ENCODE measurements around the gene PGM5. TPM values are rescaled to one million over a fixed set of nuclear protein-coding genes. Genes with fewer than 3 reads are reported as not detected.

PGM5 gene
- total RNA-seq, 2 experiments from 2014 or later, result not detected

- Histone ChIP-seq H3K9me2 (ENCODE audit: insufficient read depth, low read length) (no peaks in the 10 kb centered on the region), H3K27ac (ENCODE audit: low read depth, low read length, poor library complexity, severe bottlenecking) (no peak overlapping the region), H3K9me3 (ENCODE audit: low read length) (no peaks in the 10 kb centered on the region), H4K20me1 (ENCODE audit: insufficient read depth, low read length) (no peaks in the 10 kb centered on the region), H3K4me3 (ENCODE audit: low read depth, low read length, poor library complexity, severe bottlenecking) (no peak overlapping the region), H3K36me3 (ENCODE audit: insufficient read depth, low read length) (no peaks in the 10 kb centered on the region), H2AFZ (ENCODE audit: low read length) (no peak overlapping the region), H3K4me2 (ENCODE audit: low read length) (no peak overlapping the region), H3K4me1 (ENCODE audit: insufficient read depth, low read length, poor library complexity, severe bottlenecking) (no peaks in the 10 kb centered on the region), H3K79me2 (ENCODE audit: insufficient read depth, low read depth, low read length) (no peaks in the 10 kb centered on the region)
- intact Hi-C loops (cut with micrococcal nuclease; ENCODE audit: unreplicated experiment), result loop anchor here (5.0 to 10.0 kb wide), 2 partner anchors 55 to 92 kb away; no protein-coding TSS in a partner anchor
- ChIA-PET POLR2A (interaction anchor here (0.6 to 1.5 kb wide), 4 partner anchors 9 to 674 kb away, joined by 3 read pairs; no protein-coding TSS in a partner anchor), CTCF (ENCODE audit: unreplicated experiment) (no interaction called here)
- no TSS peak for BruUV-seq (replicated peaks)
- TF ChIP-seq EZH2phosphoT487 (IDR thresholded peaks at IDR 0.05; ENCODE audit: borderline replicate concordance, low read depth, low read length) (no peak), CTCF (conservative IDR thresholded peaks at IDR 0.05; ENCODE audit: low read length) (no peak)
- no peak for DNase-seq (ENCODE audit: low spot score)
These were observed 153.3 kb downstream of the PGM5 start for GRCh38 chr9:68509689-68510088.

- no peaks in the 10 kb centered on the region for H3K79me2 ChIP-seq (ENCODE audit: insufficient read depth, low read depth, low read length)
- no peaks in the 10 kb centered on the region for H3K36me3 ChIP-seq (ENCODE audit: insufficient read depth, low read length)
- CTCF ChIA-PET (ENCODE audit: unreplicated experiment), result no interaction called here
- no peaks in the 10 kb centered on the region for H3K4me1 ChIP-seq (ENCODE audit: insufficient read depth, low read length, poor library complexity, severe bottlenecking)
- DNase-seq (ENCODE audit: low spot score), result no peak
- no peaks in the 10 kb centered on the region for H3K9me2 ChIP-seq (ENCODE audit: insufficient read depth, low read length)
- POLR2A ChIA-PET, result no interaction called here
- TF ChIP-seq CTCF (conservative IDR thresholded peaks at IDR 0.05; ENCODE audit: low read length), result no peak
- TF ChIP-seq EZH2phosphoT487 (IDR thresholded peaks at IDR 0.05; ENCODE audit: borderline replicate concordance, low read depth, low read length), result no peak
- 0 out of 2 replicates have a peak, but pooled peaks cover 3% of the 10 kb centered on the region for H3K9me3 ChIP-seq (ENCODE audit: low read length)
- no peak overlapping the region for H3K27ac ChIP-seq (ENCODE audit: low read depth, low read length, poor library complexity, severe bottlenecking)
- no peak overlapping the region for H2AFZ ChIP-seq (ENCODE audit: low read length)
- H4K20me1 ChIP-seq (ENCODE audit: insufficient read depth, low read length), result no peaks in the 10 kb centered on the region
- no peak overlapping the region for H3K4me3 ChIP-seq (ENCODE audit: low read depth, low read length, poor library complexity, severe bottlenecking)
- intact Hi-C loops (cut with micrococcal nuclease; ENCODE audit: unreplicated experiment), result no loop called here
- no peak overlapping the region for H3K4me2 ChIP-seq (ENCODE audit: low read length)
- no TSS peak for BruUV-seq (replicated peaks)
These were observed 157.0 kb downstream of the PGM5 start for GRCh38 chr9:68513385-68513784.

GRCh38 chr9:68513981-68514380 lies 157.6 kb downstream of the PGM5 start:
- Histone ChIP-seq H3K4me2 (ENCODE audit: low read length) (no peak overlapping the region), H3K9me3 (ENCODE audit: low read length) (0 out of 2 replicates have a peak, but pooled peaks cover 9% of the 10 kb centered on the region), H3K9me2 (ENCODE audit: insufficient read depth, low read length) (no peaks in the 10 kb centered on the region), H3K4me1 (ENCODE audit: insufficient read depth, low read length, poor library complexity, severe bottlenecking) (no peaks in the 10 kb centered on the region), H3K79me2 (ENCODE audit: insufficient read depth, low read depth, low read length) (no peaks in the 10 kb centered on the region), H4K20me1 (ENCODE audit: insufficient read depth, low read length) (no peaks in the 10 kb centered on the region), H3K36me3 (ENCODE audit: insufficient read depth, low read length) (no peaks in the 10 kb centered on the region), H3K27ac (ENCODE audit: low read depth, low read length, poor library complexity, severe bottlenecking) (no peak overlapping the region), H2AFZ (ENCODE audit: low read length) (no peak overlapping the region), H3K4me3 (ENCODE audit: low read depth, low read length, poor library complexity, severe bottlenecking) (no peak overlapping the region)
- intact Hi-C loops (cut with micrococcal nuclease; ENCODE audit: unreplicated experiment), result no loop called here
- no peak for DNase-seq (ENCODE audit: low spot score)
- TF ChIP-seq CTCF (conservative IDR thresholded peaks at IDR 0.05; ENCODE audit: low read length) (no peak), EZH2phosphoT487 (IDR thresholded peaks at IDR 0.05; ENCODE audit: borderline replicate concordance, low read depth, low read length) (no peak)
- ChIA-PET CTCF (ENCODE audit: unreplicated experiment) (no interaction called here), POLR2A (interaction anchor here (0.5 kb wide), 1 partner anchor 513 kb away, joined by 4 read pairs; no protein-coding TSS in a partner anchor)
- no TSS peak for BruUV-seq (replicated peaks)
